ENCODE results near the gene ERC1. TPM values are rescaled to one million over a fixed set of nuclear protein-coding genes. Genes with fewer than 3 reads are reported as not detected.

The ERC1 gene
- total RNA-seq, 4 donors from 2014 or later, result 50.0 to 88.1 (median 59.7) TPM

- Histone ChIP-seq H3K4me1 (peaks cover 0 to 17% (median 15%) of the 10 kb centered on the region in 4 donors), H3K9me3 (no peaks in the 10 kb centered on the region), H3K4me3 (no peak overlapping the region), H3K27ac (replicated peaks in 1 of 4) (no peak overlapping the region), H3K36me3 (no peaks in the 10 kb centered on the region), H3K27me3 (no peaks in the 10 kb centered on the region)
- no peak for DNase-seq (ENCODE audit: extremely low spot score)
- TF ChIP-seq CTCF (IDR thresholded peaks at IDR 0.05) (no peak), POLR2A (IDR thresholded peaks at IDR 0.05; ENCODE audit: low read depth) (no peak), POLR2AphosphoS5 (IDR thresholded peaks at IDR 0.05) (no peak), EP300 (IDR thresholded peaks at IDR 0.05) (no peak)
- intact Hi-C loops (cut with DNase I), result no loop called here
- 100% methylated on average over 10 of the region's 10 CpGs for WGBS
Observed at GRCh38 chr12:1505576-1505975, 514.6 kb downstream of the ERC1 start.

DNA sequence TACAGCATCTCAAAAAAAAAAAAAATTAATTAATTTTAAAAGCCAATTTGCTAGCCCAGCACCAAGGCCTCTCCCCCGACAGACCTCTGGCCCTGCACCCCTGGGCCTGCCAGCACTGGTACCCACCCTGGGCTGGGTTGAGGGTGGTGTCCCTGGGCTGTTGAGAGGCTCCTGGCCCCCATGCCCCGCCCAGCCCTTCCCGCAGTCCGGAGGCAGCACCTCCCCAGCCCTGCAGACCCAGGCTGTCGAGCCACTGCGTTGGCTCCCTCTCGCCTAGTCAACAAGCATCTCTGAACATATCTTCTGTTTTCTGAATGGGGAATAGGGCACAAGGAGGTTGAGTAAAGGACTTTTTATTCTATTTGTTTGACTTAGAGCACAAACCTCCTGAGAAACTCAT, 516.3 kb downstream of the ERC1 start:
- no peak for DNase-seq (ENCODE audit: extremely low spot score)
- no peaks in the 10 kb centered on the region for H3K9me3 ChIP-seq
- peaks cover 0 to 13% (median 10%) of the 10 kb centered on the region in 4 donors for H3K4me1 ChIP-seq
- TF ChIP-seq CTCF (IDR thresholded peaks at IDR 0.05) (no peak), EP300 (IDR thresholded peaks at IDR 0.05) (no peak), POLR2A (IDR thresholded peaks at IDR 0.05; ENCODE audit: low read depth) (no peak), POLR2AphosphoS5 (IDR thresholded peaks at IDR 0.05) (no peak)
- WGBS, result 96% methylated on average over 7 of the region's 7 CpGs
- H3K27ac ChIP-seq (replicated peaks in 1 of 4), result no peak overlapping the region
- H3K36me3 ChIP-seq, result no peaks in the 10 kb centered on the region
- H3K27me3 ChIP-seq, result no peaks in the 10 kb centered on the region
- H3K4me3 ChIP-seq, result no peak overlapping the region
- intact Hi-C loops (cut with DNase I), result no loop called here

GRCh38 chr12:1509413-1510052, 518.5 kb downstream of the ERC1 start:
- TF ChIP-seq CTCF (IDR thresholded peaks at IDR 0.05) (no peak), EP300 (IDR thresholded peaks at IDR 0.05) (no peak), POLR2AphosphoS5 (IDR thresholded peaks at IDR 0.05) (no peak), POLR2A (IDR thresholded peaks at IDR 0.05; ENCODE audit: low read depth) (no peak)
- Histone ChIP-seq H3K4me3 (no peak overlapping the region), H3K9me3 (peaks cover 0 to under 1% (median 0%) of the 10 kb centered on the region in 4 donors), H3K36me3 (no peaks in the 10 kb centered on the region), H3K27me3 (no peaks in the 10 kb centered on the region), H3K27ac (replicated peaks in 1 of 4) (no peak overlapping the region), H3K4me1 (no peaks in the 10 kb centered on the region)
- DNase-seq (ENCODE audit: extremely low spot score), result no peak
- intact Hi-C loops (cut with DNase I), result no loop called here
- WGBS, result 81% methylated on average over 10 of the region's 14 CpGs

DNA sequence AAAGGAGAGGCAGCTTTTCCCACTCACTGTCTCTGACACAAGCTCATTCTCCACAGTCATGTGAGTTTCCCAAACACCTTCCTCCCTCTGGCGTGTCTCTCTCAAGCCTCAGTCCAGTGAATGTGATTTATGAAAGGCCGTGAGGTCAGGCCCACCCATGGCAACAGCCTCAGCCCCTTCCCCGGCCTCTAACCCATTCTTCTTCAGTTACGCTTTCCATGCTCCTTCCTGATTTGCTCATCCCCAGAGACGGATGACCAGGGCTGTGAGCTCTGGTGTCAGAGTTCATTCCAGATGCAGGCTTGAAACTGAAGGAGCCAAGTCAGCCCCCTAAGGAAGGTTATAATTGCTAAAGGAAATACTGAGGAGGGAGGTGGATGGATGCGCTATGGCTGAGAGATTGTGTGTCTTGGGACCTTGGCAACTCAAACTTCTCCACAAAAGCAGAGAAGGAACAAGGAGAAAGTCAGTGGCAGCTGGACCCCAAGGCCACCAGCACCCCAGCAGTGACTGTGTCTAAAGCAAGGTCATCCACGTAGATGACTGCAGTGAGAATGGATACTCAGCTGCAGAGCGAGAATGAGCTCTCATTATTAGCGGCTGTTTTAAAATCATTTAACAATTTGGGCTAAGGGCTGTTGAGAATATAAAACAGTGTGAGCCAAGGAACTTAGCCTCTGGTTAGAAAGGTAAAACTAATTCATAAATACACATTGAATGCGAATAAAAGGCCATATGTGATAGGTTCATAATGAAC, 519.2 kb downstream of the ERC1 start:
- no peak for DNase-seq (ENCODE audit: extremely low spot score)
- Histone ChIP-seq H3K27ac (replicated peaks in 1 of 4) (no peak overlapping the region), H3K4me1 (no peaks in the 10 kb centered on the region), H3K27me3 (no peaks in the 10 kb centered on the region), H3K36me3 (no peaks in the 10 kb centered on the region), H3K4me3 (no peak overlapping the region), H3K9me3 (peaks cover 0 to 7% (median 3%) of the 10 kb centered on the region in 4 donors)
- WGBS, result 72% methylated on average over 10 of the region's 10 CpGs
- intact Hi-C loops (cut with DNase I), result no loop called here
- TF ChIP-seq CTCF (IDR thresholded peaks at IDR 0.05), result no peak
- TF ChIP-seq EP300 (IDR thresholded peaks at IDR 0.05), result no peak
- no peak for TF ChIP-seq POLR2AphosphoS5 (IDR thresholded peaks at IDR 0.05)
- TF ChIP-seq POLR2A (IDR thresholded peaks at IDR 0.05; ENCODE audit: low read depth), result no peak

Data from esophagus muscularis mucosa (tissue), 4 donors.